ENCODE measurements around the gene REXO4.

DNA sequence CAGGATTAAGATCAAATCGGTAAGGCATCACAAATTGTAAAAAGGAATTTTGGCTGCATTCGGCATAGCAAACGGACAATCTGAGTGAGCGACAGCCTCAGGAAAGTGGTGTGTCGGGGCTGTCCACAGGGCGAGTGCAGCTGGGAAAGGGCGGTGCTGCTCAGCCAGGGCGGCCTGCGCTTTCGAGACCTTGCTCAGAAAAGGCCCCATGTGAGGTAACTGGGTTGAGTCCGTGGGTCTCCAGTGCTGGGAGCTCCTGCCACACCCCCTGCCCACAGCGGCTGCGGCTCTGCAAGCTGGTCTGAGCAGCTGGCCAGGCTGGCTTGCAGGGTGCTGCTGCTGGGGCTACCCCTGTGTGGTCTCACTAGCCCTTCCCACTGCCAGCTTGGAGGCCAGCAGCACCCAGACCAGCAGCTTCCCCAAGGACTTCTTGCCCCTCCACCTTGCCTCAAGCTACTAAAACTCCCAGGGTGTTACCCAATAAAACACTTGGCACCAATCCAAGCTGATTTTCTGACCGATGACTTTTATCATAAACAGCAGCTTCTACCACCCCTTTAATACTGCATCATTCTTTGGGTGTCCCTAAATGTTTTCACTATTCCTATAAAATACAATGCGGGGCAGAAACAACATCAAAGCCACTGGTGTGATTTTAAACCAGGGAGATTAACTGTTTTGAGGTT, 55.3 kb downstream of the REXO4 start:
- TF ChIP-seq JUND (IDR thresholded peaks at IDR 0.05) (no peak), CTCF (IDR thresholded peaks at IDR 0.05; ENCODE audit: low read depth, low read length, missing input control) (no peak), SP1 (IDR thresholded peaks at IDR 0.05) (no peak), RAD21 (IDR thresholded peaks at IDR 0.05) (no peak), TAF1 (conservative IDR thresholded peaks at IDR 0.05) (no peak), YY1 (IDR thresholded peaks at IDR 0.05) (no peak), EGR1 (IDR thresholded peaks at IDR 0.05; ENCODE audit: low read depth in 2 of 2) (no peak), REST (IDR thresholded peaks at IDR 0.05) (no peak), MAX (IDR thresholded peaks at IDR 0.05) (no peak)
